Coronary artery (tissue), 2 donors: ENCODE data around the gene HACE1.
"Not testable (repeated sequence)": the region's sequence is repeated elsewhere in the genome, so short reads cannot be mapped to it uniquely, and the experiment has no call there.

Experiments
- DNase-seq: peaks from one replicate; pipeline ENCODE4 v3.0.0-alpha.2; 2017; ENCODE audit warnings: low spot score
- H3K27ac ChIP-seq, 2 donors: fragments of 200-600 bp; sonication (generic); one replicate each; pipeline ENCODE4 v1.5.1; 2016 to 2019
- H3K4me3 ChIP-seq: fragments of 200-600 bp; sonication (generic); 2 replicates; pipeline ENCODE4 v1.5.1; 2016; ENCODE audit warnings: mild to moderate bottlenecking, moderate library complexity
- CTCF ChIP-seq: fragments of 200-600 bp; sonication (generic); IDR thresholded peaks from one replicate; pipeline ENCODE4 v1.5.1; 2019; ENCODE audit warnings: antibody characterized with exemption

Gene HACE1

GRCh38 chr6:104843229-104843628, 16.5 kb downstream of the HACE1 start:
- Histone ChIP-seq H3K4me3 (no peak overlapping the region), H3K27ac (no peak overlapping the region)
- TF ChIP-seq CTCF: no peak
- DNase-seq: no peak

- no peak for DNase-seq
- no peak overlapping the region for H3K27ac ChIP-seq
- TF ChIP-seq CTCF: no peak
- no peak overlapping the region for H3K4me3 ChIP-seq
These were observed 22.6 kb downstream of the HACE1 start for GRCh38 chr6:104837158-104837557.

GRCh38 chr6:104836479-104837020, 23.2 kb downstream of the HACE1 start:
- H3K27ac ChIP-seq, H3K4me3 ChIP-seq, DNase-seq: not testable (repeated sequence)

GRCh38 chr6:104835782-104836181, 23.9 kb downstream of the HACE1 start:
- H3K27ac ChIP-seq: no peak overlapping the region
- no peak overlapping the region for H3K4me3 ChIP-seq
- TF ChIP-seq CTCF: no peak
- DNase-seq: no peak

- Histone ChIP-seq H3K4me3 (no peak overlapping the region), H3K27ac (no peak overlapping the region)
- no peak for TF ChIP-seq CTCF
- no peak for DNase-seq
These were observed 30.3 kb downstream of the HACE1 start for GRCh38 chr6:104829183-104829958.

GRCh38 chr6:104828478-104828877, 31.2 kb downstream of the HACE1 start:
- no peak for TF ChIP-seq CTCF
- no peak overlapping the region for H3K27ac ChIP-seq
- no peak overlapping the region for H3K4me3 ChIP-seq
- no peak for DNase-seq

GRCh38 chr6:104820820-104821219, 38.9 kb downstream of the HACE1 start:
- DNase-seq, H3K4me3 ChIP-seq, H3K27ac ChIP-seq: not testable (repeated sequence)

- TF ChIP-seq CTCF: no peak
- H3K27ac ChIP-seq: no peak overlapping the region
- no peak overlapping the region for H3K4me3 ChIP-seq
- DNase-seq: no peak
These were observed 43.6 kb downstream of the HACE1 start for GRCh38 chr6:104816125-104816524.
